Measurements from ENCODE around the gene PRICKLE1. TPM values are rescaled to one million over a fixed set of nuclear protein-coding genes. Genes with fewer than 3 reads are reported as not detected.

Gene PRICKLE1
- total and polyA plus RNA-seq, 10 of the 15 experiments (the other 5 are each of a cell fraction or from before 2014, with no cell fraction given): 0.47 to 2.8 (median 0.86) TPM

DNA sequence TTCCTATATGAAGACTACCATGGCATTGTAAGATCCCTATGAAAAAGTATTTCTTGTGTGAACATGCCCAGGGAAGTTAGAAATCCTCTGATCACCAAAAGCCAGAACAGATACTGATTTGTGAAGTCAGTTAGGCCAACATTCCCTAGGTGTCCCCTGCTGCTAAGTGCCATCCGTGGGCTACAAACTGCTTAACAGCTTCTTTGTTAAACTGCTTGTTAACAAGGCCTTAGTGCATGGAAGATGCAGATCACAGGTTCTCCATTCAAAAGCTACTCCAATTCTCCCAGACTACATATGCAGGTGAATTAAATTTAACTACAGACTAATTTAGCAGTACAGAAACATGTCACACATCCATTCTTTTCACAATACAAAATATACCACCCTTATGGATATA is 108.2 kb downstream of the PRICKLE1 start:
- H3K27ac ChIP-seq (ENCODE audit: control insufficient read depth, insufficient read depth): no peak overlapping the region
- TF ChIP-seq, protein P1, sequence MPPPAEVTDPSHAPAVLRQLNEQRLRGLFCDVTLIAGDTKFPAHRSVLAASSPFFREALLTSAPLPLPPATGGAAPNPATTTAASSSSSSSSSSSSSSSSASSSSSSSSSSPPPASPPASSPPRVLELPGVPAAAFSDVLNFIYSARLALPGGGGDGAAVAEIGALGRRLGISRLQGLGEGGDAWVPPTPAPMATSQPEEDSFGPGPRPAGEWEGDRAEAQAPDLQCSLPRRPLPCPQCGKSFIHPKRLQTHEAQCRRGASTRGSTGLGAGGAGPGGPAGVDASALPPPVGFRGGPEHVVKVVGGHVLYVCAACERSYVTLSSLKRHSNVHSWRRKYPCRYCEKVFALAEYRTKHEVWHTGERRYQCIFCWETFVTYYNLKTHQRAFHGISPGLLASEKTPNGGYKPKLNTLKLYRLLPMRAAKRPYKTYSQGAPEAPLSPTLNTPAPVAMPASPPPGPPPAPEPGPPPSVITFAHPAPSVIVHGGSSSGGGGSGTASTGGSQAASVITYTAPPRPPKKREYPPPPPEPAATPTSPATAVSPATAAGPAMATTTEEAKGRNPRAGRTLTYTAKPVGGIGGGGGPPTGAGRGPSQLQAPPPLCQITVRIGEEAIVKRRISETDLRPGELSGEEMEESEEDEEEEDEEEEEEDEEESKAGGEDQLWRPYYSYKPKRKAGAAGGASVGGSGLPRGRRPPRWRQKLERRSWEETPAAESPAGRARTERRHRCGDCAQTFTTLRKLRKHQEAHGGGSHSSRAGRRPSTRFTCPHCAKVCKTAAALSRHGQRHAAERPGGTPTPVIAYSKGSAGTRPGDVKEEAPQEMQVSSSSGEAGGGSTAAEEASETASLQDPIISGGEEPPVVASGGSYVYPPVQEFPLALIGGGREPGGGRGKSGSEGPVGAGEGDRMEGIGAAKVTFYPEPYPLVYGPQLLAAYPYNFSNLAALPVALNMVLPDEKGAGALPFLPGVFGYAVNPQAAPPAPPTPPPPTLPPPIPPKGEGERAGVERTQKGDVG (CRISPR knock-in tag; IDR thresholded peaks at IDR 0.05): no peak
- TF ChIP-seq HDAC6 (IDR thresholded peaks at IDR 0.05; ENCODE audit: unreplicated experiment) (no peak), CBFB (IDR thresholded peaks at IDR 0.05; ENCODE audit: low read depth) (no peak), EED (IDR thresholded peaks at IDR 0.05; ENCODE audit: low read depth) (no peak), ZBED1 (IDR thresholded peaks at IDR 0.05; ENCODE audit: borderline replicate concordance) (no peak), NR2F1 (conservative IDR thresholded peaks at IDR 0.05) (no peak), NR2C2 (IDR thresholded peaks at IDR 0.05; ENCODE audit: borderline replicate concordance, control insufficient read depth, insufficient read length, low read depth) (no peak), CHD1 (IDR thresholded peaks at IDR 0.05; ENCODE audit: low read depth, low read length) (no peak), NFYA (IDR thresholded peaks at IDR 0.05; ENCODE audit: borderline replicate concordance, low read depth, low read length) (no peak)
- TF ChIP-seq, protein P2, sequence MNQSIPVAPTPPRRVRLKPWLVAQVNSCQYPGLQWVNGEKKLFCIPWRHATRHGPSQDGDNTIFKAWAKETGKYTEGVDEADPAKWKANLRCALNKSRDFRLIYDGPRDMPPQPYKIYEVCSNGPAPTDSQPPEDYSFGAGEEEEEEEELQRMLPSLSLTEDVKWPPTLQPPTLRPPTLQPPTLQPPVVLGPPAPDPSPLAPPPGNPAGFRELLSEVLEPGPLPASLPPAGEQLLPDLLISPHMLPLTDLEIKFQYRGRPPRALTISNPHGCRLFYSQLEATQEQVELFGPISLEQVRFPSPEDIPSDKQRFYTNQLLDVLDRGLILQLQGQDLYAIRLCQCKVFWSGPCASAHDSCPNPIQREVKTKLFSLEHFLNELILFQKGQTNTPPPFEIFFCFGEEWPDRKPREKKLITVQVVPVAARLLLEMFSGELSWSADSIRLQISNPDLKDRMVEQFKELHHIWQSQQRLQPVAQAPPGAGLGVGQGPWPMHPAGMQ (IDR thresholded peaks at IDR 0.05; ENCODE audit: borderline replicate concordance): no peak
- TF ChIP-seq, protein P3, sequence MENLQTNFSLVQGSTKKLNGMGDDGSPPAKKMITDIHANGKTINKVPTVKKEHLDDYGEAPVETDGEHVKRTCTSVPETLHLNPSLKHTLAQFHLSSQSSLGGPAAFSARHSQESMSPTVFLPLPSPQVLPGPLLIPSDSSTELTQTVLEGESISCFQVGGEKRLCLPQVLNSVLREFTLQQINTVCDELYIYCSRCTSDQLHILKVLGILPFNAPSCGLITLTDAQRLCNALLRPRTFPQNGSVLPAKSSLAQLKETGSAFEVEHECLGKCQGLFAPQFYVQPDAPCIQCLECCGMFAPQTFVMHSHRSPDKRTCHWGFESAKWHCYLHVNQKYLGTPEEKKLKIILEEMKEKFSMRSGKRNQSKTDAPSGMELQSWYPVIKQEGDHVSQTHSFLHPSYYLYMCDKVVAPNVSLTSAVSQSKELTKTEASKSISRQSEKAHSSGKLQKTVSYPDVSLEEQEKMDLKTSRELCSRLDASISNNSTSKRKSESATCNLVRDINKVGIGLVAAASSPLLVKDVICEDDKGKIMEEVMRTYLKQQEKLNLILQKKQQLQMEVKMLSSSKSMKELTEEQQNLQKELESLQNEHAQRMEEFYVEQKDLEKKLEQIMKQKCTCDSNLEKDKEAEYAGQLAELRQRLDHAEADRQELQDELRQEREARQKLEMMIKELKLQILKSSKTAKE (IDR thresholded peaks at IDR 0.05; ENCODE audit: low read depth, poor library complexity, severe bottlenecking): no peak
- TF ChIP-seq, protein P4, sequence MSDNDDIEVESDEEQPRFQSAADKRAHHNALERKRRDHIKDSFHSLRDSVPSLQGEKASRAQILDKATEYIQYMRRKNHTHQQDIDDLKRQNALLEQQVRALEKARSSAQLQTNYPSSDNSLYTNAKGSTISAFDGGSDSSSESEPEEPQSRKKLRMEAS (IDR thresholded peaks at IDR 0.05; ENCODE audit: low read depth, low read length): no peak
- WGBS (ENCODE audit: insufficient coverage, insufficient replicate concordance, low lambda C conversion rate, missing lambda C conversion rate): 90% methylated on average over 1 of the region's 1 CpG
- H3K79me2 ChIP-seq (ENCODE audit: control insufficient read depth, insufficient read depth, low read length): no peaks in the 10 kb centered on the region
- ChIA-PET CTCF (interaction anchor here (0.6 to 11.2 kb wide), 6 partner anchors 11 to 801 kb away, joined by 3 to 117 read pairs (median 38); no protein-coding TSS in a partner anchor), RAD21 (ENCODE audit: unreplicated experiment) (interaction anchor here (1.0 to 4.5 kb wide), 4 partner anchors 10 to 857 kb away, joined by 3 to 25 read pairs (median 6); no protein-coding TSS in a partner anchor), POLR2A (no interaction called here), SMC1A (ENCODE audit: uncharacterized antibody, unreplicated experiment) (interaction anchor here (2.1 to 6.0 kb wide), 3 partner anchors 12 to 111 kb away, joined by 4 to 40 read pairs (median 26); no protein-coding TSS in a partner anchor)
- no peak for DNase-seq (ENCODE audit: low read depth, low spot score)
- no peaks in the 10 kb centered on the region for H3K36me3 ChIP-seq (ENCODE audit: control insufficient read depth in 2 of 2, insufficient read depth in 2 of 2, low read length in 1 of 2)
- intact Hi-C loops (cut with micrococcal nuclease; ENCODE audit: unreplicated experiment): loop anchor here (5.0 to 10.0 kb wide), 2 partner anchors 283 to 731 kb away; no protein-coding TSS in a partner anchor
- no peaks in the 10 kb centered on the region for H4K20me1 ChIP-seq (ENCODE audit: control insufficient read depth, insufficient read depth)
- FAIRE-seq: no peak
- no peak overlapping the region for H3K9ac ChIP-seq (ENCODE audit: control insufficient read depth, insufficient read depth, low read length)
- no peak overlapping the region for H3K4me3 ChIP-seq
- peaks cover 0 to 6% of the 10 kb centered on the region in 2 experiments; a peak in 1 of 4 replicates for H3K27me3 ChIP-seq (replicated peaks in 1 of 2; ENCODE audit: control insufficient read depth in 2 of 2, insufficient read depth in 2 of 2, low read length in 1 of 2)
- H3K4me1 ChIP-seq (ENCODE audit: control insufficient read depth, insufficient read depth, low read length): peaks cover 9% of the 10 kb centered on the region
- no TSS peak for BruUV-seq (replicated peaks)
- ATAC-seq: no peak
- H3K9me3 ChIP-seq (replicated peaks; ENCODE audit: control insufficient read depth, insufficient read depth, low read length): no peaks in the 10 kb centered on the region
- no peak overlapping the region for H3K4me2 ChIP-seq (ENCODE audit: control insufficient read depth, insufficient read depth)
- no peak overlapping the region for H2AFZ ChIP-seq (ENCODE audit: control insufficient read depth, low read depth, low read length)
- in situ Hi-C loops (cut with MboI): loop anchor here (5.0 to 10.0 kb wide), 2 partner anchors 793 to 856 kb away; no protein-coding TSS in a partner anchor

All from GM12878 (cell line).